ENCODE measurements around the gene PDCD2. TPM values are rescaled to one million over a fixed set of nuclear protein-coding genes. Genes with fewer than 3 reads are reported as not detected.
A peak's percentile ranks its signal among the peaks of the same experiment; 100 is the strongest.

PDCD2 gene
- total RNA-seq, 1 experiment from 2014 or later = 123 TPM

DNA sequence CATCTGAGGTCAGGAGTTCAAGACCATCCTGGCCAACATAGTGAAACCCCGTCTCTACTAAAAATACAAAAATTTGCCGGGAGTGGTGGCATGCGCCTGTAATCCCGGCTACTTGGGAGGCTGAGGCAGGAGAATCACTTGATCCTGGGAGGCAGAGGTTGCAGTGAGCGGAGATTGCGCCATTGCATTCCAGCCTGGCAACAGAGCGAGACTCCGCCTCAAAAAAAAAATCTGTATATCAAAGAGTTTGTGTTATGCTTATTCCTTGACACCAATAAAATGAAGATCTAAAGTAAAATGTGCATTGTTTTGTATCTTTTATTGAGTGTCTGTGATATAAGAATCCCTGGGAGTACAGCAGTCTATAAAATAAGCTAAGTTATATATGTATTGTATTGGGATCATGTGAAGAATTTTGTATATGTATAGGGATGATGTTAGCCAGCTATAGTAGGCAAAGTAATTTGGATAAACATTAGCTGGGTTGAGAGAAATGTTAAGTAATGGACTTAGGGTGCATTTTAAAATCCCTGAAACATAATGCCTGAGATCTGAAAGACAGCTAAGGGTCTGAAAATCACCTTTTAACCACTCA lies 19.4 kb downstream of the PDCD2 start:
- H3K4me3 ChIP-seq = no peak overlapping the region
- no peaks in the 10 kb centered on the region for H3K4me1 ChIP-seq (replicated peaks)
- H3K9me3 ChIP-seq (replicated peaks) = no peaks in the 10 kb centered on the region
- H3K27ac ChIP-seq = no peak overlapping the region
- H3K36me3 ChIP-seq = peaks cover 83% of the 10 kb centered on the region
- H3K27me3 ChIP-seq (replicated peaks) = no peaks in the 10 kb centered on the region
- DNase-seq (ENCODE audit: low read depth in 1 of 2, low spot score in 2 of 2) = no peak

DNA sequence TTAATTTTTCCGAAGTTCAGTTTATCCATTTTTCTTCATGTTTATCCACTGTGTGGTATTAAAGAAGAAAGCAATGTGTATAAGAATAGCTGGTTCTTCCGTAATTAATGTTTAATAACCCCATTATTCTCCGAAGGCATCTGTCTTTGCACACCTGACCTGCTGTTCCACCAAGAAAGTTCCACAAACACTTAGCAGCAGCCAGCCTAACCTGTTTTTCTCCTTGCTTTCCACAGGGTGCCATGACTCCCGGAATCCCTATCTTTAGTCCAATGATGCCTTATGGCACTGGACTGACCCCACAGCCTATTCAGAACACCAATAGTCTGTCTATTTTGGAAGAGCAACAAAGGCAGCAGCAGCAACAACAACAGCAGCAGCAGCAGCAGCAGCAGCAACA lies 22.9 kb downstream of the PDCD2 start:
- Histone ChIP-seq H3K27me3 (replicated peaks) (no peaks in the 10 kb centered on the region), H3K4me1 (replicated peaks) (no peaks in the 10 kb centered on the region), H3K27ac (no peak overlapping the region), H3K9me3 (replicated peaks) (no peaks in the 10 kb centered on the region), H3K4me3 (no peak overlapping the region), H3K36me3 (peaks cover 79% of the 10 kb centered on the region)
- DNase-seq (ENCODE audit: low read depth in 1 of 2, low spot score in 2 of 2) = no peak

DNA sequence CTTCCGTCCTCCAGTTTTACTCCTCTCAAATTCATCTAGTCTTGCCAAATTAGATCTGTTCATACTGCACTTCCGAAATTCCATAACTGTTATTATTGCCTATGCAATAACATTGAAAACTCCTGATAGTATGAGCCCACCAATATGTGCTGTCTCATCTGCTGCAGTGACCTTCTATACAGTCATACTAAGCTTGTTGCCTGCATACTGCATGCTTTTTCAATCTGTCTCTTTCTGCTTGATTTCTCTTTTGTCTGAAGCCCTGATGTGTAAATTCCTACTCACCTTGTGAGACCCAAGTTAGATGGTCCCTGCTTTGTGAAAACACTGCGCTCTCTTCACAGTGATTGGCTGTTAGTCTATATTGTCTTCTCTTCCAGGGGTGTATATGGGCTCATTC lies 29.1 kb downstream of the PDCD2 start:
- H3K36me3 ChIP-seq = peaks cover 53% of the 10 kb centered on the region
- peaks cover 17% of the 10 kb centered on the region for H3K4me1 ChIP-seq (replicated peaks)
- H3K9me3 ChIP-seq (replicated peaks) = no peaks in the 10 kb centered on the region
- DNase-seq (ENCODE audit: low read depth in 1 of 2, low spot score in 2 of 2) = no peak
- H3K27ac ChIP-seq = peak overlapping the region; percentile 73; the same call in 1 of the 2 replicates
- no peaks in the 10 kb centered on the region for H3K27me3 ChIP-seq (replicated peaks)
- H3K4me3 ChIP-seq = peak overlapping the region; percentile 81

DNA sequence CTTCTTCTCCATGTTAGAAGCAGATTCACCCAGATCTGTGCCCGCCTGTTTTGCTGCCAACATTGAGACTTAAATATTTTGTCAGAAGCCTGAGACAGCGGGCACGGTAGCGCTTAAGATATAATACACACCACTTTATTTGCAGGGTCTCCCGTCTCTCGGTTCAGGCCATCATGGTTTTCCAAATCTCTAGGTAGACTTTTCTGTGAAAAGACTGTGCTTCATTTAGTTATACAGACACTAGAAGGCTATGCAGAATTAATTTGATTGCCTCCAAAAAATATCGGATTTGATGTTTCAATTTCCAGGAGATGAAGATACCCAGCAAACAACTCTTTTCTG lies 29.7 kb downstream of the PDCD2 start:
- peak overlapping the region; percentile 81 for H3K4me3 ChIP-seq
- H3K27me3 ChIP-seq (replicated peaks) = no peaks in the 10 kb centered on the region
- H3K4me1 ChIP-seq (replicated peaks) = peaks cover 17% of the 10 kb centered on the region
- DNase-seq (ENCODE audit: low read depth in 1 of 2, low spot score in 2 of 2) = no peak
- H3K27ac ChIP-seq = peak overlapping the region; percentile 73
- H3K36me3 ChIP-seq = peaks cover 53% of the 10 kb centered on the region
- no peaks in the 10 kb centered on the region for H3K9me3 ChIP-seq (replicated peaks)

DNA sequence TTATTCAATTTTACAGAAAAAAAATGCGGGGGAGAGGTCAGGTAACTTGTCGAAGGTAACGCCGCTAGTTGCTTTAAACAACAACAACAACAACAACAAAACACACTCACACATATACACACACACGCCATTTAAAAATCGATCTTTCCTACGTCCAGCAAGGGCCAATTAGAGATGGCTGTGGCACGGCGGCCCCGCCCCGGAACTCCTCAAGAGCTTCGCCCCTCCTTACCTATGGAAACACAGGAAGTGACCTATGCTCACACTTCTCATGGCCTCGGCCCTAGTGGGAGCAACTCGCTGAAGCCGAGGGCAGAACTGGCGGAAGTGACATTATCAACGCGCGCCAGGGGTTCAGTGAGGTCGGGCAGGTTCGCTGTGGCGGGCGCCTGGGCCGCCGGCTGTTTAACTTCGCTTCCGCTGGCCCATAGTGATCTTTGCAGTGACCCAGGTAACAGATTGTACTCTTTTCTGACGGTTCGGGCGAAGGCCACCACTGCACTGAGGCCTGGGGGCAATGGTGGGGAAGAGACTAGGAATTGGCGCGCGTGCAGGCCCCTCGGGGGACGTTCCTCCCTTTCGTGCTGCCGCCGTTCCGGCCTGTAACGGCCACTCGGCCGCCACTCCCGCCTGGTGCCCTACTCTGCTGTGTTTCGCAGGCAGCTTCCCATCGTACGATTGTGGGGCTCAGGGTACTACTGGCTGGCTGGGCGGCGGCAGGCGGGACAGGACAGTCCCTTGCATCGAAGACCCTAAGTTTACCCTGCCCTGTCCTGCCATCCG lies 30.2 kb downstream of the PDCD2 start, which contains the start of gene TBP:
Gene TBP (plus strand): TSS at position 357 of the 783 bp plus-strand sequence. CDS start 2,661 bp downstream, outside the sequence.
- Histone ChIP-seq H3K27me3 (replicated peaks) (no peaks in the 10 kb centered on the region), H3K9me3 (replicated peaks) (no peaks in the 10 kb centered on the region), H3K4me3 (peak within 1 kb of the TSS; percentile 81), H3K36me3 (peaks cover 53% of the 10 kb centered on the region), H3K27ac (peak within 1 kb of the TSS; percentile 98), H3K4me1 (replicated peaks) (peaks cover 17% of the 10 kb centered on the region)
- DNase-seq (ENCODE audit: low read depth in 1 of 2, low spot score in 2 of 2) = peak; percentile 94 to 97

DNA sequence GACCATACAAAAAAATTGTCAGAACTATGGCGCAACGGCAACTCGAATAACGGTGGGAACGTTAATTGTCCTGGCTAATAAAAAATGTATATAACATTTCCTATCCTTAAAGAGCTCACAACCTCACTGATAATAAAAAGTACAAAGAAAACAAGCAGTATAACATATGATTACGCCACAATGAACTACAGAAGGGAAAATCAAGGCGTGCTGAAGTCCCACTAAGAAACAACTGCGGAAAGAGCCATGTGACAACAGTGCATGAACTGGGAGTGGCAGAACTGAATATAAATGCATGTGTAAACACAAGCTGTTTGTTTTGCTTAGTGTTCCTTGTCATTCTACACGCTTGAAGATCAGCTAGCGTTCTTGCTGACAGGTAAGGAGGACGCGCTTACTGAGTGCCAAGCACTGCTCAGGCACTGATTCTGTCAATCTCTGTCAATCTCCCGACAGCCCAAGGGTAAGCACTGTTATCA lies 30.9 kb downstream of the PDCD2 start:
- peaks cover 17% of the 10 kb centered on the region for H3K4me1 ChIP-seq (replicated peaks)
- H3K27me3 ChIP-seq (replicated peaks) = no peaks in the 10 kb centered on the region
- H3K27ac ChIP-seq = peak overlapping the region; percentile 98
- H3K9me3 ChIP-seq (replicated peaks) = no peaks in the 10 kb centered on the region
- no peak for DNase-seq (ENCODE audit: low read depth in 1 of 2, low spot score in 2 of 2)
- H3K36me3 ChIP-seq = peaks cover 53% of the 10 kb centered on the region
- peak overlapping the region; percentile 81 for H3K4me3 ChIP-seq

DNA sequence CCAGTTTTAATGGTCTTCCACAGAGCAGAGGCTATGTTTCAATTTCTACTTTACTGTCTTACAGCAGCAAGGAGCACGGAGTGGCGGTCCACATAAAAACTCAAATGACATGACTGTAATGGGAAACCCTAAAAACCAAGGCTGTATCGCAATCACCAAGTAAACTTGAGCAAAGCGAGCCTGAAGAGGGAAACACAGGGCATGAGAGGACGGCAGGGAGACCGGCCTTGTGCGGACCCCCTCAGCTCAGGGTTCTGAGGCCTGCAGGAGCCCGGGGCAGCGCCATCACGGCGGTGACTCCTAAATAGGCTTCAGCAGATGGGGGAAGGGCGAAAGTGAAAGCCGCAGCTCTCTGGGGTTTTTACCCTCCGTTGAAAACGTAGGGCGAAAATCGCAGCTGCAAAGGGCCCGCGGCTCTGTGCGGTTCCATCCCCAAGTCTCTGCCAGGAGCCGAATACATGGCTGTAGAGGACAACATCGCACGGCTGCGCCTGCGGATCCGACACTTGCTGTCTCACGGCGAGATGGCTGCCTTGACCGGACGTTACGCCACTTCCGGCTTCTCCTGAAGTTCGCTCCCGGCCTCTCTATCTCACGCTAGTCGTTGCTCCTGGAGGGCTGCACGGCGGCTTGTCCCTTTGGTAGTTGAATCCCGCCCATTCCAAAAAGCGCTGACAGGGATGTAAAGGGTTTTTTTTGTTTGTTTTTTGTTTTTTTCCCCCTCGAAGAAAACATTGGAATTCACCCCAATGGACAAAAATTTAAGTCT lies 31.5 kb downstream of the PDCD2 start, which contains the start of gene PSMB1:
Gene PSMB1 (minus strand): TSS at position 543 of the 769 bp plus-strand sequence. CDS start 65 bp downstream, at position 478.
- peak within 1 kb of the TSS; percentile 81 for H3K4me3 ChIP-seq
- DNase-seq (ENCODE audit: low read depth in 1 of 2, low spot score in 2 of 2) = peak; percentile 95
- H3K27me3 ChIP-seq (replicated peaks) = no peaks in the 10 kb centered on the region
- H3K27ac ChIP-seq = peak within 1 kb of the TSS; percentile 98
- H3K4me1 ChIP-seq (replicated peaks) = peaks cover 17% of the 10 kb centered on the region
- H3K36me3 ChIP-seq = peaks cover 55% of the 10 kb centered on the region
- no peaks in the 10 kb centered on the region for H3K9me3 ChIP-seq (replicated peaks)

DNA sequence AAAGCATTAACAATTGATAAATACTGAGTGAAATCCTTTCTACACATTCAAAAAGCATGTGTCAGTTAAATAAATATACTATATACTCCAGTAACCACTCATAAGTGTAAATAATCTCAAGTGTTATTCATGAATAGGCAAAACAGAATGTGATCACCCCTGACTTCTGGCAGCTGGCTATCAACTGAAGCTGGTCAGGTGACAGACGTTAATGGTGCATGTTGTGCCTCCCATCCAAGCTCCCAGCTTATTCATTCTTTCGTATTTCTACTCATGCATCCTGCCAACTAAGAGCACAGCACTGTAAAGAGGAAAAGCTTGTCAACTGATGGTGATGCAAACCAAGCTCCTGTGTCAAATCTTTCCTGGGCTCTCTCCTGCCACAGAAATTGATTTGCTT lies 39.0 kb downstream of the PDCD2 start:
- Histone ChIP-seq H3K9me3 (replicated peaks) (no peaks in the 10 kb centered on the region), H3K27ac (no peak overlapping the region), H3K36me3 (peaks cover 99% of the 10 kb centered on the region), H3K4me3 (no peak overlapping the region), H3K27me3 (replicated peaks) (no peaks in the 10 kb centered on the region), H3K4me1 (replicated peaks) (peaks cover 4% of the 10 kb centered on the region; the same call in 1 of the 2 replicates)
- DNase-seq (ENCODE audit: low read depth in 1 of 2, low spot score in 2 of 2) = no peak

DNA sequence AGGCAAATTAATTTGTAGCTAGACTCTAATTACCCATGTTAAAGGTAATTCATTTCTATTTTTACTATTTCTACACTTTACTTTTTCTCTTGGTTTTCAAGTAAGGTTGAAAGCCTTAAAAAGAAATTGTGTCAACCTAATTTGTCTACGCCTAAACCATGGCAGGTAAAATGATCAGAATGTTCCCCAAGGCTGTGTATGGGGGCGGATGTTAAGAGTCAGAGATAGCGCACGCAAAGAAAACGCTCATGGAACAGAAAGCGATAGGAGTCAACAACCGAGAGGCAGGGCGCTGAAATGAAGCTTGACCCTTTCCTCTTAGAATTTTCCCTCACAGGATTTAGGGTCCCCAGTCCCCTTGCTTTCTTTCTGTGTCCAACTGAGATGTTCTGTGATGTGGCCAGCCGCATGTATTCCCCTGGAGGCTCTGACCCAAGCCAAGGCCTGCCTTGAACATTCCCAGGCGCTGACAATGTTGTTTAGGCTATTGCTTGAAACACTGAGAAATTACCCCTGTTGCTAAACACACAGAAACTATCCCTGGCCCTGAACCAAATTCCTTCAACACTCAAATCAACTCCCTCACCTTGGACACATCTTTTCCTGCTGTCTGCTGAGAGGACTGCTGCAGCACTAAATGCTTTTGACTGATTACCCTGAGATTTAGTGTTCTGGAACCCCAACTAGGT lies 42.3 kb downstream of the PDCD2 start:
- DNase-seq (ENCODE audit: low read depth in 1 of 2, low spot score in 2 of 2) = no peak
- Histone ChIP-seq H3K27ac (no peak overlapping the region), H3K27me3 (replicated peaks) (no peaks in the 10 kb centered on the region), H3K9me3 (replicated peaks) (no peaks in the 10 kb centered on the region), H3K36me3 (peaks cover 100% of the 10 kb centered on the region), H3K4me1 (replicated peaks) (peaks cover 4% of the 10 kb centered on the region; the same call in 1 of the 2 replicates), H3K4me3 (no peak overlapping the region)

DNA sequence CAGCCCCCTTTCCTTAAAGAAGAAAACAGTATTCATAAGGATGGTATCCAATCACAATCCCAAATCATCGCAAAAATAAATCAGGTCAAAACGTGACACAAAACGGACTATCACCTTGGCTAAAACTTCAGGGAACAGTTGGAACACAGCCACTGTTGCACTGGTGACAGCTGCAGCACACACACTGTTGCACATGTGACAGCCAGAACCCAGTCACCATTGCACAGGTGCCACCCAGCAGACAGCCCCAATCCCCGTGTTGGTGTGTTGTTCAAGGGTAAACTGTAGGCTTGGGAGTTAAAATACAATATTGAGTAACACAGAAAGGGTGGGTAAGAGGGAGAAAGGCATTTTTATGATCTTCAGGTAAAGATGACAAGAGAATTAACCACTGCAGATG lies 47.1 kb downstream of the PDCD2 start:
- H3K36me3 ChIP-seq = peaks cover 96% of the 10 kb centered on the region

DNA sequence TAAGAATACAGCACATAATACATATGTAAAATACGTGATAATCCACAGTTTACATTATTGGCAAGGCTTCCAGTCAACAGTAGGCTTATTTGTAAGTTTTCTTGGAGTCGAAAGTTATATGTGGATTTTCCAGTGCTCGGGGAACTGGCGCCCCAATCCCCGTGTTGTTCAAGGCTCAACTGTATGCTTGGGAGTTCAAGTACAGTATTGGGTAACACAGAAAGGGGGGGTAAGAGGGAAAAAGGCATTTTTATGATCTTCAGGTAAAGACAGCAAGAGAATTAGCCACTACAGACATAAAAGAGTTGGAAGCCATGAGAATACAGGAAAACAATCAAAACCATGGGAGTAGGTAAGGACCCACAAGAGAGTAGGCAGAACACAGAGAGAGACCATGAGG lies 47.8 kb downstream of the PDCD2 start:
- H3K9me3 ChIP-seq (replicated peaks) = no peaks in the 10 kb centered on the region
- H3K4me3 ChIP-seq = no peak overlapping the region
- no peak overlapping the region for H3K27ac ChIP-seq
- H3K36me3 ChIP-seq = peaks cover 90% of the 10 kb centered on the region
- H3K27me3 ChIP-seq (replicated peaks) = no peaks in the 10 kb centered on the region
- no peaks in the 10 kb centered on the region for H3K4me1 ChIP-seq (replicated peaks)
- no peak for DNase-seq (ENCODE audit: low read depth in 1 of 2, low spot score in 2 of 2)

More for the DNA sequence above, 47.1 kb downstream of the PDCD2 start:
- Histone ChIP-seq H3K9me3 (replicated peaks) (no peaks in the 10 kb centered on the region), H3K4me1 (replicated peaks) (no peaks in the 10 kb centered on the region), H3K27ac (no peak overlapping the region), H3K4me3 (no peak overlapping the region), H3K27me3 (replicated peaks) (no peaks in the 10 kb centered on the region)
- DNase-seq (ENCODE audit: low read depth in 1 of 2, low spot score in 2 of 2) = no peak

DNA sequence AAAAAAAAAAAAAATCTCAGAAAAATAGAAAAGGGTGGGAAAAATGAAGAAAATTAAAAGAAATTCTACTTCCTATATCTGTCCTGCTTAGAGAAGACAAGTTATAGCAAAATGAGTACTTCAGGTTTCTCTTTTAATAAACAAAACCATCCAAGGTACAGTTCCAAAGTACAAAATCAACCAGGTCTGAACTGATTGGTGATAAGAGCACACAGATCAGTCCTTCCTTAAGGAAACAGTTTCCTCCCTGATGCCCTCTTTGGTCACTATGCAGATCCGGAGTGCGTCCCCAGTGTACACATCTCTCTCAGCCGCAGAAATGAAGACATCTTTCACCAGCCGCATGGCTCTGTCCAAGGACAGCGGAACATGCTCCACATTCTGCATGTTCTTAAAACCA lies 49.4 kb downstream of the PDCD2 start:
- no peak overlapping the region for H3K27ac ChIP-seq
- no peak overlapping the region for H3K4me3 ChIP-seq
- H3K4me1 ChIP-seq (replicated peaks) = no peaks in the 10 kb centered on the region
- H3K9me3 ChIP-seq (replicated peaks) = no peaks in the 10 kb centered on the region
- no peak for DNase-seq (ENCODE audit: low read depth in 1 of 2, low spot score in 2 of 2)
- H3K27me3 ChIP-seq (replicated peaks) = no peaks in the 10 kb centered on the region
- H3K36me3 ChIP-seq = peaks cover 73% of the 10 kb centered on the region

DNA sequence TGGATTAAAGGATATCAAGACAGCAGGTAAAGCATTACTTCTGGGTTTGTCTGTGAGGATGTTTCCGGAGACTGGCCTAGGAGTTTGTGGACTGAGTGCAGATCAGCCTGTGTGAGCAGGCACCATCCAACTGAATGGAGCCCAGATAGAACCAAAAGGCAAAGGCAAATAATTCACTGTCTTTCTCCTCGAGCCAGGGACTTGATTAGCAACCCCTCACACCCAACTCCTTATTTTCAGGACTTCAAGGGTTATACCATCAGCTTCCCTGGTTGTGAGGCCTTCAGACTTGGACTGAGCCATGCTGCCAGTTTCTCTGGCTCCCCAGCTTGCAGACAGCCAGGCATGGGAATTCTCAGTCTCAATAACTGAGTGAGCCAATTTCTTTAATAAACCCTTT lies 50.6 kb downstream of the PDCD2 start:
- Histone ChIP-seq H3K27ac (no peak overlapping the region), H3K4me3 (no peak overlapping the region), H3K9me3 (replicated peaks) (no peaks in the 10 kb centered on the region), H3K4me1 (replicated peaks) (no peaks in the 10 kb centered on the region), H3K36me3 (peaks cover 61% of the 10 kb centered on the region), H3K27me3 (replicated peaks) (no peaks in the 10 kb centered on the region)
- no peak for DNase-seq (ENCODE audit: low read depth in 1 of 2, low spot score in 2 of 2)

All from SJSA1 (cell line).